ENCODE measurements around the gene CRACDL.

CRACDL gene

DNA sequence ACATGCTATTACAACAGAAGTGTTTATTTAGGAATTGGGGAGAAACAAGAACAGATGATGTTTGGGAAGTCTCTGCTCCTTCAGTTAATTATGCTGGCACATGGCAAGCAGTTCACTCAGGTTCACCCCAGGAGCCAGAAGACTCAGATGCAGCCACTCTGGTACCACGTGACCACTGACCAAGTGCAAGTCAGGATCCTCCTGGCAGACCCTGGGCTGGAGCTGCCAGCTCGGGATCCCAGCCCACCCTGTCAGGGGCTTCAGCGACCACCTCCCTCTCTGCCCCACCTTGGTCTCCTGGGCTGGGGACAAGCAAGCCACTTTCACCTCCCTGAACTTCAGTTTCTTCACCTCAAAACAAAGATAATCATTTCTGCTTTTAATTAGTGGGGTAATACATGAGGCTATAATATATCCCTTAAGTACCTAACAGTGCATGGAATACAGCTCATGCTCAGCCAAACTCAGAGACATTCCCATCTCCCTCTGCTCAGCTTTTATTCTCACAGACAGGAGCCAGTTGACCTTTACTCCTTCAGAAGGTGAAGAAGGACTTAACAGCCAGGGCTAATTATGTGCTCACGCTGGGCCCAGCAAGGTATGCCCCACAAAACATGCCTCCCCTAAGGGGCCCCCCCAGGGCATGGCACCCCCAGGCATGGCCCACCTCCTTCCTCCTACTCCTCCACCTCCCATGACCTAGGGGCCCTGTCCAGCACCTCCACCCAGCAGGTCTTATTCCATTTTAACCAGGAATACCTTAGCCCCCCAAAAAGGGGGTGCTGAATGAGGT lies 11.8 kb downstream of the CRACDL start:
- DNase-seq = no peak

DNA sequence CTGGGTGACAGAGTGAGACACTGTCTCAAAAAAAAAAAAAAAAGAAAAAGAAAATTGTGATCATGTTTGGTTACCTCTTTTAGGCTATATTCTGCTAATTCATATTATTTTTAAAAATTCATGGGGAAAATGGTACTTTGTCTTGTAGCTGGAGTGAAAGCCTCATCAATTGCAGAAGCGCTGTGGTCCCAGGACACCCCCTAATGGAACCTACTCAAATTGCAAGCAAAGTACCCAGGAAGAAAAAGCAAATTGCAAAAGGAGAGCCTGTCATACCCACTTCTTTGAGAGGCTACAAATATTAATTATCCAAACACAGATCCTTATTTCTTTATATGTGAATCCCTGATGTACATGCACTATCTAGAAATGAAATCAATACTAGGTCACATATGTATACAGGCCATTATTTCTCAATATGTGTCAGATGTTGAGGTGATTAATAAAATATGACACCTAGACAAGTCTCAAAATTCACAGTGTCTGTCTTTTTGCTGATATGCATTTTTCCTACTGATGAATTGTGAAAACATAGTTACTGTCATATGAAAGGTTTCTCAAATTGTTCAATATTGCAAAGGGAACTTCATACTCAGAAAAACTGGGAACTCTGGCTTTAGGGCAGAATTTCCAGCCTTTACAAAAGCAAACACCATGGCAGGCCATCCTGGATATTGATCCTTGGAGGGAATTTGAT lies 12.6 kb downstream of the CRACDL start:
- DNase-seq = no peak

DNA sequence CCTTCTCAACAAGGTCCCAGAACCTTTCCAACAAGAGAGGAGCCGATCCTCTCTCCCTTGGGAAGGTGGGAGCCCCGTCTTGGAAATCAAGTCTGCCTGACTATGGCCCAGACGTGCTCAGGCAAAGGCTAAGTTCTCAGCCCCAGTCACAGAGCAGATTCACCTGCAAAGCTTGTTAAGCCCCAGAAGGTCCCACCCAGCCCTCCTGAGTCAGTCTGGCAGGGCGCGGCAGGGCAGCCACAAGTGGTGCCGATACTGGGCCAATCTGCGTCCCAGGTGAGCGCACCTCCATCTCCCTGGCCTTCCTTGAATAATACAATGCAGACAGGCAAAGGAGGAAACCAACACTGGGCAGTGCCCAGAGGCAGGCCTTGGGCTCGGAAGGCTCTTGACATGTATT lies 15.0 kb downstream of the CRACDL start:
- no peak for DNase-seq

DNA sequence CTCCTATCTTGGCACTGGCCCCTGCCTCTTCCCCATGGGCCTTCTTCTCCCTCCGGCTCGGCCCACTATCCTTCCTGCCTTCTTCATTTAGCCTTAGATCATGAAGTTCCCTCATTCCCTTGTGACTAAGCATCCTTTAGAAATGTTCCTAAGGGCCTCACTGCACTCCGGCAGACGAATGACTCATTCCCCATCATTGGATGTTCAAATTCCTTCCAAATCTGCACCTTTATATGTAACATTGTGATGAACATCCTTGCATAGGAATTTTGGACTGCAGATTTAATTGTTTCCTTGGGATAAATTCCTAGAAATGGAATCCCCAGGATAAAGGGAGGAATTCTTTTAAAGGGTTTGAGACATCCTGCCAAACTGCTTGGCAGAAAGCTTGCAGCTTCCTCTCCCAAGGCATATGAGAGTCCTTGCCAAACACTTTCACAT lies 19.0 kb downstream of the CRACDL start:
- no peak for DNase-seq

DNA sequence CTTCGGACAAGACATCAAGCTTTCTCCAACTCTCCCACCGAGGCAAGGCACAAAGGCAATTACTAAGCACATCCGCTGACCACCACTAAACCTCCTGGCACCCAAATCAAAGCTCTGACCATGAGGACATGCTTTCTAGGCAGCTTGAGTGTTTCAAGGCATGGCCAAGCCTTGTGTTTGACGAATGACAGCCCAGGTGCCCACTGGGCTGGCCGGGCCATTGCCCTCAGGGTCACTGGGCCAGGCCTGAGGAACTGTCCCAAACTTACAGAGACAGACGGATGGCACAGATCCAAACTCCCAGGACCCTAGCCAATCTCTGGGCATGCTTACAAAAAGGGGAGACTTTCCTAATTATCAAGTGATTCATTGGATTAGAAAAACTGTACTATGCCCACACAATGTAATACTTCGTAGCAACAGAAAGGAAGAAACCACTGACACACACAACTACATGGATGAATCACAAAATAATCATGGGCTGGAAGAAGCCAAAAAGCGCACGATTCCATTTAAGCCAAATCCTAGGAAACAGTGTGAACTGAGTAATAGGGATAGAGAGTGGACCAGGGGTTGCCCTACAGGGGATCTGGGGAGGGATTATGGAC lies 20.2 kb downstream of the CRACDL start:
- DNase-seq = no peak

DNA sequence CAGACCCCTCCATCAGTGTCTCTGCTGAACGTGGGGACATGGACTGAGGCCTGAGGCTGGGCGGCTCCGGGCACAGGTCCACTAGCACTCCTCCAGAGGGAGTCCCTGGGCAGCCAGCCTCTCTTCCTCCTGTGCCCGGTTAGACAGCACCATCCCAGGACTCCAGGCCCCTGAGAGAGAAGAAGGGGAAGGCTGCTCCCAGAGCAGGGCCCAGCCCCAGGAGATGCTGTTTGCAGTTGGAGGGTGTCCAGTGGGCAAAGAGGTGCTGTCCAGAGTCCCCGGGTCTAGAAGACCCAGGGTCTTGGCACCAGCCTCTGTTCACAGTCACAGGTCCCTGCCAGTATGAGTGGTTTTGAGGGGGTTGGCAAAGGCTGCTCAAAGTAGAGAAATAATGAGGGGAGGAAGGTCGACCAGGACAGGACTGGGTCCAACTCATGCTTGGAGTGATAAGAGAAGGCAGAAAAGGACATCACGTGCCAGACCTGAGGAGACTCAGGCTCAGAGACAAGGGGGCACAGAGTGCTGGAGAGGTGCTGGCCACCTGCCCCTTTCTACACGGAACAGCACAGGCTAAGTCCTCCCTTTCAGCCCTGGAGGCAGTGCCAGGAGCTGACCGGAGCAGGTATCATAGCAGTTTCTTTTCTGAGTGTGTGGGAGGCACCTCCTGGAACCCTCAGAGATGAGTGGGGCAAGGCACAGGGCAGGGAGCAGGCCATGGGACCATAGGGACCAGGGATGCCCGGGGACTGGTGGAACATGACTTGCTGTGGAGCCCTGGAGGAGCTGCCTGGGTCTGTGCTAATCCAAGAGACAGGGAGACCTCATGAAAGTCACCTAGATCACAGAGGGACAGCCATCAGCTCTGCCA lies 21.1 kb downstream of the CRACDL start:
- no peak for DNase-seq

DNA sequence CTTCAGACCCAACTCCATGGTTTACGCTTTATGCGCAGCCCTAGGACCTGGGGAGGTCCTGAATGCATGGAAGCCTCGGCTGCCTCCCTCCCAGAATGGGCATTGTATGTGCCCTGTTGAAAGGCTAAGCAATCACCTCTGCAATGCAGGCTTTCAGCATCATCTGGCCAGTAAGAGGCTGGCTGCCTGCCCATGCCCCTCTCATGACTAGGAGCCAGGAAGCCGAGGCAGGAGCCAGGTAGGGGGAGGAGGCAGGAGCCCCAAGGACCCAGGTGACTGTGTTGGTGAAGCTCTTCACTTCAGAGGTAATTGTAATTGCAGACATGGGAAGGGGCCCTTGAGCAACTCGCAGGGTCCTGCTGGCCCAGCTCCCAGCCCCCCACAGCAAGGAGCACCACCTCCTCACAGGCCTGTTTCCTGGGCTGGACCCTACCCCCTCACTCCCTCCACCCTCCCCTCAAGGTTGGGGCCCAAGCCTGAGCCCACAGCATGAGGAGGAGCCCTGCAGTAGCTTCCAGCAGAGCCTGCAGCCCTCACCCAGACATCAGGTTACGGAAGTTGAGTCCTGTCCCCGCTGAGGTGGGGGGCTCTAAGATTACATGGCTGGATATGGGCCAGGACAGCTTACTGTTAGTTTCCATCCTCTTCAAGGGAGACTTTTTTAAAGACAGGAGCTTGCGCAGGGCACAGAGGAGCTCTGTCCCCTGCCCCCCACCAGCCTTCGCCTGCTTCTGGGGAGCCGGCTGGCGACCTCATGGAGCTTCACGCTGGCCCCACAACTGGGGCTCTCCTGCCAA lies 21.9 kb downstream of the CRACDL start:
- no peak for DNase-seq

DNA sequence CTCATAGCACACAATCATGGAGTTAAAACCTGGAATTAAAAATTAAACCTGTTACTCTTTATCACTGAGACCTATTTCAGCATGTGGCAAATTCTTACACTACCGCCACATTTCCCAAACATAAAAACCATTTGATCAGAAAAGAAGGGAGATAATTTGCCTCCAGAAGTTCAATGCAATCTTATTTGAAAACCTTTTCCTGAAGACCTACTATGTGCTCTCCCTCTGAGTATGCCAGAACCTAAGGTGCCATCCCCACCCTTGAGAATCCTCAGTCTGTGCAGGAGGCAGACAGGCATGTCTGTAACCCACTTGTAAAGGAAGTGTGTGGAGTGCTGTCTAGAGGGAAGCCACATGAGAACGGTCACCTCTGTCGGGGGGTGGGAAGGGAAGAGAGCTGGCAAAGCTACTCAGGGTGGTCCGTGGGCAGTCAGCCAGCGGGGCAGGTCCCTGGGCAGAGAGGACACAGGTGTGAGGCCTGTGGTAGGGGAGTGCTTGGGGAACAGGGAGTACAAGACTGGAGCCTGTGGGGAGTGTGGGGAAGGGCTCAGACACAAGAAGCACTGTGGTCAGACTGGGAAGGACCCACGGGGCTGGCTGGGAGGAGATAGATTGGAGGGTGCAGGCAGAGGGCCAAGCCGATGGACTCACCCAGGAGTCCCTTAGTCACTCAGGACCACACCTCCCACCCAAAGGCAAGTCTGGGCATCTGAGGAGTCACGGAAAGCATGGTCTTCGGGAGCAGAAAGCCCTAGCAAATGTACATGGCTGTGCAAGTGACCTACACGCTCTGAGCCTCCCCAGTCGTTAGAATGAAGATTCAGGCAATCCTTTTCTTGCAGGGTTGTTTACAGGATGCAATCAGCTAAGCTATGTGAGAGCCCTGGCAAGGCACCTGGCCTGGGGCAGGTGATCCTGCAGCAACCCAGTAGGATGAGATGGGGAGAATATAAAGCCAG lies 22.8 kb downstream of the CRACDL start:
- no peak for DNase-seq

DNA sequence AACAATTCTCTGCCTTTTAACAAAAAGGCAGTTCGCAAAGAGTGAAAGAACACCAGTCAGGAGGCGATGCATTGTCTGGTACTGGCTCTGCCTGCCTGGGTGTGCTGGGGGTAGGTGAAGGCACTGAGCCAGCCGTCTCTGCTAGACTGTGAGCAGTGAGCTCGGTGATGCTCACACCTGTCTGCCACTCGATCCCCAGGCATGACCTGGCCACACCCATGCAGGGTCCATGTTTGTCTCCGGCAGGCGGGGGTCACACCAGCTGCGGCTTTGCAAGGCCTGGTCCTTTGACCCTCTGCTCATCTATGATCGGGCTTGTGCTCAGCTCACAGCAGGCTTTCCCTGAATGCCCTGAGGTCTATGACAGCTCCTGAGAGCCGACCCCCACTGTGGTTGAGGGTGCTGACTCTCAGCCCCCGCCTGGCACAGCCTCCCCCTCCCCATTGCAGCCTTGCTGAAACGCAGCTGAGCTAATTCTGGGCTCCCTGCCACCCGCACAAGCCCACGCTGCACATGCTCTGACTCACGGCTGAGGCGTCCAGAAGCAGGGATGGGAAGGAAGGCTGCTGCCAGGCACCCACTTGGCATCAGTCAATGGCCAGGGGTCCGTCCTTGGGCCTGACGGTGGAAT lies 23.7 kb downstream of the CRACDL start:
- no peak for DNase-seq

DNA sequence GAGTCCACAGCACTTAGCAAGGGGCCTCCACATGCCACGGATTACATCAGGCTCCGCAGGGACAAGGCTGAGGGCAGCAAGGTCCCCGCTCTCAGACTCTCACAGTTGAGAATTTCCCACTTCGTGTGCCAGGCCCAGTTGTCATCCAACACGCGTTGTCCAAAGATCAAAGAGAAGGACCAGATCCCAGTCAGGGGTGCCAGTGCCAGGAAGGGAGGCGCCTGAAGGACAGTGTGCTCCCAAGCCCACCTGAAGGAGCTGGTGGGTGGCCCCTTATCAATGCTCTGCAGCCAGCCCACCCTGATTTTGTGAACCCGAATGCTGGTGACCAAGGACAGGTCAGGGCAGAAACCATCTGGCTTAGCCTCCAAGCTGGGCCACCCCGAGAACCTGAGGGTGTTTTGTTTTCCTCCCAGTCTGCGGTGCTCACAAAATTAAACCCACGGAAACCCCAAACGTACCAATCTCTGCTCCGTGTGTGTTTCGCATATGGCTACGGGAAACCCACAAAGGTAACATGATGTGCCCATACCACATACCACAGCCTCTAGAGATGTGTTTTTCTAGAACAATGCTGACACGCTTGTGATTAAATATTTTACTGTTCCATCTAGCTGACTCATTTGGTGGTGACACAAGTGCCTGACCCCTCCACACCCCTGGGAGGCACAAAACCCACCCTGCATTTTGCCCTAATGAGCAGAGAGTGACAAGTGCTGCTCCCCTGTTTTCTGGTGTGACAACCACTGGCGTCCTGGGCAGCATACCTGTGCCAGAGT lies 24.5 kb downstream of the CRACDL start:
- no peak for DNase-seq

DNA sequence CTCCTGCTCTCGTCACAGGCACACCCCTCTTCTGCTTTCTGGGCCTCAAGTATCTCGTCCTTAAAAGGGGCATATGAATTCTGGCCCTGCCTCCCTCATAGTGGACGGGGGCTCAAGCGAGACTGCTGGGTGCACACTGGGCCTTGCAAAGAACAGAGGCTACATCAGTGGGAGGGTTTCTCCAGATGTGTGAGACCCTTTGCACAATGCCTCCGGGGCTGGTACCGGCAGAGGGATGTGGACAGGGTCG lies 25.0 kb downstream of the CRACDL start:
- DNase-seq = no peak

DNA sequence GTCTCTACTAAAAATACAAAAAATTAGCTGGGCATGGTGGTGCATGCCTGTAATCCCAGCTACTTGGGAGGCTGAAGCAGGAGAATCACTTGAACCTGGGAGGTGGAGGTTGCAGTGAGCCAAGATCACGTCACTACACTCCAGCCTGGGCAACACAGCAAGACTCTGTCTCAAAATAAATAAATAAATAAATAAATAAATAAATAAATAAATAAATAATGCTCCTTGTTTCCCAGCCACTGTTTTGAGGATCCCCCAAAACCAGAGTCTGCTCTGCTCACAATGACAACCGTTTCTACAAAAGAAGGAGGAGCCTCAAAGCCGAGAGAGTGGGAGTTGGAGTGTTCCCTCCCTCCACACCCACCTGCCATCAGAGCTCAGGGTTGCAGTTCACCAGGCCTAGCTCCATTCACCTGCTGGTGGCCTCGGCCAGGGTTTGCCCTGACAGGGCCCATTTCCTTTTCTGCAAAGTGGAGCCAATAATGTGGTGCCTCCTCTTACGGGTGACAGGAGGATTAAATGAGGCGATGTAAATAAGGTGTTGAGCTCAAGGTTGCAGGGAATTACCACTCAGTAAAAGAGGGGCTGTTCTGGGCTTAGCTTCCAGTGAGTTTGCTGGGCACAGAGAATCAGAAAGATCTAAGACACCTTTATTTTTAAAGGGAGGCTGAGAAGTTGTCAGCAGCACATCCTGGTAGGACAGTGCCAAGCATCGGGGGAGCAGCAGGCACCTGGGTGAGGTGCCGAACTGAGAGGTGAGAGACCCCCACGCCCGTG lies 25.5 kb downstream of the CRACDL start:
- DNase-seq = no peak

DNA sequence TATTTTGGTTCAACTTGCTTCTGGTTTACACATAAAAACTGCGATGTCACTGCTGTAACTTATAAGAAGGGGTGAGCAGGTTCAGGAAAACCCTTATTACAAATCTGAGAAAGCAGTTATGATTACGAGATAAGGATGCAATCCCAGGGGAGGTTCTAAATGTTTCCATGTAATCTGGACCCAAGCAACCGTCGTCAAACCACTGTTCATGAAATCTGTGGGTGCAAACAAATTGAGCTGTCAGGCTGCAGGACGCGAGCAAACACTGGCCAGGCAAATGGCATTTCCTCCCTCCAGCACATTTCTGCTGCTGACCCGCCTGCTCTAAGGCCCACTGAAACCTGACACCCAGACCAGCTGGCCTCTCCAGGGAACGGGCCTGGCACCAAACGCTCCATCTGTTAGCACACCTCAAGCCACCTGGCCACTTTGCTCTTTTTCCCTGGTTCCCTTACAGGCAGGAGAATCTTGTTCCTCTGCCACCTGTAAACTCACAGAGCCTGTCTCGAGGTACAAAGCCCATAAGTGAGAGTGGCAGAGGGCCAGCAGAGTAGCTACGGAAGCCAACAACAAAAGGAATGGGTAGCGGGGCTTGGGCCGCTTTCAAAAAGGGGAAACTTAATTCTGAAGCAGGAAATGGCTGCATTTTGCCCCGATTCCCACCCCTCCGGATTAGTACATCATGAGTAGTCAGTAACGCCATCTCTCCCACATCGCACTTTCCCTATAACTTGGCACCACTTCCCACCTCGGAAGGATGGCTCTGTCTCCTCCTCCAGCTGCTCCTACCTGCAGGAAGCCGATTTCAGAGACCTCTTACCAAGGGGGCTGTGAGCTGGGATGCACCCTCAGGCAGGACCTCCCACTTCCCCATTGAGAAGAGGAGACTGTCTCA lies 26.5 kb downstream of the CRACDL start:
- no peak for DNase-seq

DNA sequence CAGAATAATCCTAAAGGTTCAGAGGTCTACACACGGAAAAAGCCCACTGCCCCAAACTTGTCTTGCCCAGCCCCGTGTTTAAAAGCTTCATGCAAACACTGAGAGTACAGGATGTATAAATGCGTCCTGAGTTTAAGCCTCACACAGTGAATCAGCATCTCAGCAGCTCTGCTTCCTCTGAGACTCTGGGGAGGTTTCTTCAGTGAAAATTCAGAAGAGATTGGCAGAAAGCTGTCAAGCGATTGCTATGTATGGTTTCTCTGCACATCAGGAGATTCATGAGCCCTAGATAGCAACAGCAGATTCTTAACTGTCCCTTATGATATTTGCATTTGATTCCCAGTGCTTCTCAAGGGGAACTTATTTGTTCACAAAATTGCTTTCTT lies 27.1 kb downstream of the CRACDL start:
- no peak for DNase-seq

DNA sequence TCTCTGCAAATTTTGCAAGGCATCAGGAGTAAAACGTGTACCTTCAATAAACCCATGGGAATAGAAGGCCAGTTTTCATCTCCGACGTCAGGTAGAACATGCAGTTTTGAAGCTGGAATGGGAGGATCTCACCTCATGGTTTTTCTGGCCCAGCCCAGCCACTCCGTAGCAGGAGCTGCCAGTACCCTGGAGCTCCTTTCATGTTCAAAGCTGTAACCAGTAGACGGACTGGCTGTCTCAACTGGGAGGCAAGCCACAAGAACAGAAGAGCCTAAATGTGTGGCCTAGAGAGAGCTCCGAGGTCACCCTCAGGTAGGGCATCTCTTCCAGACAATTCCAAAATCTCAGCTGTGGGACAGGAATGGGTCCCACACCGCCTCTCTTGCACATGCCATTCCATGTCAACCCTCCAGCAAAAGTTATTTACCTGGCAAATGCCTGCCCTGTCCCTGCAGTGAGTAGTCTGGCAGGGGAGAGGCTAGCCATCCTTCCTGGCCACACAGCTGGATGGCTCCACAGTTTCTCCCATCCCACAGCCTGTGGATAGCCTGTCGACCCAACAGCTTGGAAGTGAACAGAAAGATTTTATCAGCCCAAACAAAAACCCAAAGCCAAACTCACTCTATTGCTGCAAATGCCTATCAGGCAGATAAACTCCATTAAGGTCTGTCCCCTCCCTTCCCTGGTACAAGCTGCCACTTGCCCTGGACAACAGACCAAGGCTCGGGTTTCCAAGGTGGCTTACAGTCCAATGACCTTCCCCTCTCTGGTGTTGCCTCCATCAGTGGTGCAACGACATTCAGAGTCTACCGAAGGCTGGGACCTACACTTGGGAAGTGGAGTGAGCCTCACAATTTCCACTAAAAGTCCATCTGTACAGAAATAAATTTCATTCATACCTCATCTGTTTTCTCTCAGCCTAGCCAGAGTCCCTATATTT lies 27.8 kb downstream of the CRACDL start:
- no peak for DNase-seq

DNA sequence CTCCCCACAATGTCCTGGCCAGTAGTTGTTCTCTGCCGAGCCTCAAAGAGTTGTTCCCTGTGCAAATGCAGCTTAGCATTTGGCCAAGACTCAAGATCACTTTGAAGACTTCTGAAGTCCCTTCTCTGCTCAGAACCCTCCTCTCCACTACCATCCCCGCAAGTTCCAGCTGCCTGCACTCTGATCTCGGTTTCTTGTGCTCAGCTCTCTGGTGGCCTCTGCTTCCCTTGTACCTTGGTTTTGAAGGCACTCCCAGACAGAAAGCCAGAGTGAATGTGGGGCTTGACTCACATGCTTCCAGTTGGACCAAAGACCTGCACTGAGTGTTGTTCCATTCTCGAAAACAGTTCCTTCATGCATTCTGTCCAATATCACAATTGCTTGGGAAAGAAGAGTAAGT lies 28.6 kb downstream of the CRACDL start:
- no peak for DNase-seq
